ENCODE measurements around the gene DDX19B. TPM values are rescaled to one million over a fixed set of nuclear protein-coding genes. Genes with fewer than 3 reads are reported as not detected.
A peak's percentile ranks its signal among the peaks of the same experiment; 100 is the strongest.
"Not testable (repeated sequence)": the region's sequence is repeated elsewhere in the genome, so short reads cannot be mapped to it uniquely, and the experiment has no call there.

The DDX19B gene
- polyA plus RNA-seq, 2 of the 4 experiments (the other 2 are of a cell fraction), result 26.9 to 50.6 TPM

DNA sequence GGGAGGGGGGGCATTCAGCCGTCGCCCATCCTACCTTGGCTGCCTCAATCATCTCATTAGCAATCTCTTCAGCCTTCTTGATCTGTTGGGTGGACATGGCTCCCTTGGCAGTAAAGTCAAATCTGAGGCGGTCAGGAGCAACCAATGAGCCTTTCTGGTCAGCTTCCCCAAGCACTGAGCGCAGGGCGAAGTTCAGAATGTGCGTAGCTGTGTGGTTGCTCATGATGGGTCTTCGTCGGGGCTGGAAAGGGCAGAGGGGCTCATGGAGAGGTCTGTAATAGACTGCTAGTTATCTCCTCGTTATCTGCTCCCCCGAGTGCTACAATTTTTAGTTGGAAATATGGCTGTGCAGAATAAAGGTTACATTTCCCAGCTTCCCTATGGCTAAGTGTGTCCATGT is 40.0 kb upstream of the DDX19B start:
- TF ChIP-seq RARB (CRISPR knock-in tag; IDR thresholded peaks at IDR 0.05) (no peak), KDM1A (IDR thresholded peaks at IDR 0.05; ENCODE audit: low read depth) (no peak), RNF2 (IDR thresholded peaks at IDR 0.05; ENCODE audit: borderline replicate concordance, low read depth) (no peak), FOSL2 (IDR thresholded peaks at IDR 0.05) (no peak), FOSL2 (CRISPR knock-in tag; IDR thresholded peaks at IDR 0.05) (no peak), MYC (IDR thresholded peaks at IDR 0.05; ENCODE audit: borderline replicate concordance, low read length) (no peak), CBX2 (IDR thresholded peaks at IDR 0.05; ENCODE audit: borderline replicate concordance, low read depth) (no peak), NR3C1 (IDR thresholded peaks at IDR 0.05) (no peak), JUN (IDR thresholded peaks at IDR 0.05) (no peak), MAFK (IDR thresholded peaks at IDR 0.05; ENCODE audit: partially characterized antibody) (no peak), HEYL (CRISPR knock-in tag; IDR thresholded peaks at IDR 0.05) (no peak), HOXA7 (CRISPR knock-in tag; IDR thresholded peaks at IDR 0.05) (no peak), FOSB (CRISPR knock-in tag; IDR thresholded peaks at IDR 0.05) (no peak), POLR2AphosphoS2 (conservative IDR thresholded peaks at IDR 0.05; ENCODE audit: low read length) (no peak), EHMT2 (IDR thresholded peaks at IDR 0.05; ENCODE audit: low read depth) (no peak), FOXS1 (CRISPR knock-in tag; IDR thresholded peaks at IDR 0.05) (no peak), POLR2A (IDR thresholded peaks at IDR 0.05; ENCODE audit: low read length) (no peak)
- TF ChIP-seq, protein P1, sequence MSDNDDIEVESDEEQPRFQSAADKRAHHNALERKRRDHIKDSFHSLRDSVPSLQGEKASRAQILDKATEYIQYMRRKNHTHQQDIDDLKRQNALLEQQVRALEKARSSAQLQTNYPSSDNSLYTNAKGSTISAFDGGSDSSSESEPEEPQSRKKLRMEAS (IDR thresholded peaks at IDR 0.05), result no peak
- TF ChIP-seq, protein P2, sequence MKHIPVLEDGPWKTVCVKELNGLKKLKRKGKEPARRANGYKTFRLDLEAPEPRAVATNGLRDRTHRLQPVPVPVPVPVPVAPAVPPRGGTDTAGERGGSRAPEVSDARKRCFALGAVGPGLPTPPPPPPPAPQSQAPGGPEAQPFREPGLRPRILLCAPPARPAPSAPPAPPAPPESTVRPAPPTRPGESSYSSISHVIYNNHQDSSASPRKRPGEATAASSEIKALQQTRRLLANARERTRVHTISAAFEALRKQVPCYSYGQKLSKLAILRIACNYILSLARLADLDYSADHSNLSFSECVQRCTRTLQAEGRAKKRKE (CRISPR knock-in tag; IDR thresholded peaks at IDR 0.05; ENCODE audit: low read depth), result no peak
- TF ChIP-seq, protein P3, sequence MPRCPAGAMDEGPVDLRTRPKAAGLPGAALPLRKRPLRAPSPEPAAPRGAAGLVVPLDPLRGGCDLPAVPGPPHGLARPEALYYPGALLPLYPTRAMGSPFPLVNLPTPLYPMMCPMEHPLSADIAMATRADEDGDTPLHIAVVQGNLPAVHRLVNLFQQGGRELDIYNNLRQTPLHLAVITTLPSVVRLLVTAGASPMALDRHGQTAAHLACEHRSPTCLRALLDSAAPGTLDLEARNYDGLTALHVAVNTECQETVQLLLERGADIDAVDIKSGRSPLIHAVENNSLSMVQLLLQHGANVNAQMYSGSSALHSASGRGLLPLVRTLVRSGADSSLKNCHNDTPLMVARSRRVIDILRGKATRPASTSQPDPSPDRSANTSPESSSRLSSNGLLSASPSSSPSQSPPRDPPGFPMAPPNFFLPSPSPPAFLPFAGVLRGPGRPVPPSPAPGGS (IDR thresholded peaks at IDR 0.05), result no peak
- TF ChIP-seq, protein P4, sequence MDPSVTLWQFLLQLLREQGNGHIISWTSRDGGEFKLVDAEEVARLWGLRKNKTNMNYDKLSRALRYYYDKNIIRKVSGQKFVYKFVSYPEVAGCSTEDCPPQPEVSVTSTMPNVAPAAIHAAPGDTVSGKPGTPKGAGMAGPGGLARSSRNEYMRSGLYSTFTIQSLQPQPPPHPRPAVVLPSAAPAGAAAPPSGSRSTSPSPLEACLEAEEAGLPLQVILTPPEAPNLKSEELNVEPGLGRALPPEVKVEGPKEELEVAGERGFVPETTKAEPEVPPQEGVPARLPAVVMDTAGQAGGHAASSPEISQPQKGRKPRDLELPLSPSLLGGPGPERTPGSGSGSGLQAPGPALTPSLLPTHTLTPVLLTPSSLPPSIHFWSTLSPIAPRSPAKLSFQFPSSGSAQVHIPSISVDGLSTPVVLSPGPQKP (IDR thresholded peaks at IDR 0.05; ENCODE audit: low read depth, low read length), result no peak
- Histone ChIP-seq H3K4me3 (no peak overlapping the region), H3K9me3 (no peaks in the 10 kb centered on the region), H3K27ac (no peak overlapping the region), H3K4me2 (no peak overlapping the region), H3K4me1 (no peaks in the 10 kb centered on the region)
- ChIA-PET POLR2A (no interaction called here), CTCF (interaction anchor here (1.1 kb wide), 1 partner anchor 9 kb away, joined by 3 read pairs; no protein-coding TSS in a partner anchor)
- DNase-seq (ENCODE audit: low read depth in 1 of 2, low spot score in 1 of 2) (no peak), FAIRE-seq (no peak), ATAC-seq (no peak)
- 96% methylated on average over 8 of the region's 10 CpGs for WGBS (ENCODE audit: missing lambda C conversion rate)

DNA sequence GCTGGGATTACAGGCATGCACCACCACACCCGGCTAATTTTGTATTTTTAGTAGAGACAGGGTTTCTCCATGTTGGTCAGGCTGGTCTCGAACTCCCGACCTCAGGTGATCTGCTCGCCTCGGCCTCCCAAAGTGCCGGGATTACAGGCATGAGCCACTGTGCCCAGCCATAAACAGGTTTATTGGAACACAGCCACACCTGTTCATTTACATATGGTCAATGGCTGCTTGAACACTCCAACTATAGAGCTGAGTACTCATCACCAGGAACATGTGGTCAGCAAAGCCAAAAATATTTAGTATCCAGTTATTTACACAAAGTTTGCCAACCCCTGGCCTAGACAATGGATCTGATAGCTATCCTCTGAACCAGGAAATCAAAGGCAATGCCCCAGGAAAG is 39.1 kb upstream of the DDX19B start:
- WGBS (ENCODE audit: missing lambda C conversion rate), result 92% methylated on average over 6 of the region's 6 CpGs
- CTCF ChIA-PET, result interaction anchor here (0.5 to 1.1 kb wide), 2 partner anchors 8 to 1355 kb away, joined by 3 to 5 read pairs; partner anchors contain the start of gene EXOSC6
- H3K4me3 ChIP-seq; DNase-seq (ENCODE audit: low read depth in 1 of 2, low spot score in 1 of 2); FAIRE-seq; POLR2A ChIA-PET; H3K4me2 ChIP-seq; H3K27ac ChIP-seq; H3K4me1 ChIP-seq; ATAC-seq; H3K9me3 ChIP-seq: not testable (repeated sequence)

DNA sequence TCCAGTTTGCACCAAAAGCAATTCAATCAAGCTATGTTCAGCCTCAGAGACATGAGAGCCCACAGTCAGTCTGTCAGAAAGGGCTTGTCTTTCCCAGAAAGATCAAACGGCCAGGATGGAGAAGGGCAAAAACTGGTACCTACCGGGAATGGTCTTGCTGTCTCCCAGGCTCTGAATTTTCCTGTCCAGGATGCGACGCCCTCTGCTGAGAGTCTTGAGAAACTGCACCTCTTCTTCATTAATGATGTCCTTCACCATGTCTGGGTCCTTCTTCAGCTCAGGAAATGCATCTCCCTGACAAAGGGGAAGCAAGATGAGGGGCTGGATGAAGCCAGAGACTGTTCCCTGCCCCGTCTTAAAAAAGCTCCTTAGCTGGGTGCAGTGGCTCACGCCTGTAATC is 31.5 kb upstream of the DDX19B start:
- no peak overlapping the region for H3K4me3 ChIP-seq
- WGBS (ENCODE audit: missing lambda C conversion rate), result 36% methylated on average over 6 of the region's 6 CpGs
- H3K4me1 ChIP-seq, result no peaks in the 10 kb centered on the region
- H3K27ac ChIP-seq, result no peak overlapping the region
- CTCF ChIA-PET, result interaction anchor here (0.6 to 3.2 kb wide), 12 partner anchors 9 to 144 kb away, joined by 3 to 45 read pairs (median 4); partner anchors contain the start of gene EXOSC6
- no peak overlapping the region for H3K4me2 ChIP-seq
- DNase-seq (ENCODE audit: low read depth in 1 of 2, low spot score in 1 of 2), result peak; percentile 66 to 67
- peak; percentile 85 to 88; a peak in 5 of 6 replicates for ATAC-seq
- no peak for FAIRE-seq
- no peaks in the 10 kb centered on the region for H3K9me3 ChIP-seq
- POLR2A ChIA-PET, result interaction anchor here (1.0 kb wide), 1 partner anchor 14 kb away, joined by 3 read pairs; no protein-coding TSS in a partner anchor
- TF ChIP-seq TP53 (CRISPR knock-in tag; IDR thresholded peaks at IDR 0.05), result no peak
- TF ChIP-seq NFE2L2 (conservative IDR thresholded peaks at IDR 0.05; ENCODE audit: low read length), result no peak
- TF ChIP-seq RAD21 (conservative IDR thresholded peaks at IDR 0.05 in 1 of 2, IDR thresholded peaks at IDR 0.05 in 1 of 2), result peak in 1 of 2 experiments; percentile 37; a peak in 2 of 5 replicates
- TF ChIP-seq POLR2A (IDR thresholded peaks at IDR 0.05; ENCODE audit: low read length), result no peak
- TF ChIP-seq, protein P5, sequence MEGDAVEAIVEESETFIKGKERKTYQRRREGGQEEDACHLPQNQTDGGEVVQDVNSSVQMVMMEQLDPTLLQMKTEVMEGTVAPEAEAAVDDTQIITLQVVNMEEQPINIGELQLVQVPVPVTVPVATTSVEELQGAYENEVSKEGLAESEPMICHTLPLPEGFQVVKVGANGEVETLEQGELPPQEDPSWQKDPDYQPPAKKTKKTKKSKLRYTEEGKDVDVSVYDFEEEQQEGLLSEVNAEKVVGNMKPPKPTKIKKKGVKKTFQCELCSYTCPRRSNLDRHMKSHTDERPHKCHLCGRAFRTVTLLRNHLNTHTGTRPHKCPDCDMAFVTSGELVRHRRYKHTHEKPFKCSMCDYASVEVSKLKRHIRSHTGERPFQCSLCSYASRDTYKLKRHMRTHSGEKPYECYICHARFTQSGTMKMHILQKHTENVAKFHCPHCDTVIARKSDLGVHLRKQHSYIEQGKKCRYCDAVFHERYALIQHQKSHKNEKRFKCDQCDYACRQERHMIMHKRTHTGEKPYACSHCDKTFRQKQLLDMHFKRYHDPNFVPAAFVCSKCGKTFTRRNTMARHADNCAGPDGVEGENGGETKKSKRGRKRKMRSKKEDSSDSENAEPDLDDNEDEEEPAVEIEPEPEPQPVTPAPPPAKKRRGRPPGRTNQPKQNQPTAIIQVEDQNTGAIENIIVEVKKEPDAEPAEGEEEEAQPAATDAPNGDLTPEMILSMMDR (IDR thresholded peaks at IDR 0.05), result peak; percentile 40; the same call in 2 of the 3 replicates

DNA sequence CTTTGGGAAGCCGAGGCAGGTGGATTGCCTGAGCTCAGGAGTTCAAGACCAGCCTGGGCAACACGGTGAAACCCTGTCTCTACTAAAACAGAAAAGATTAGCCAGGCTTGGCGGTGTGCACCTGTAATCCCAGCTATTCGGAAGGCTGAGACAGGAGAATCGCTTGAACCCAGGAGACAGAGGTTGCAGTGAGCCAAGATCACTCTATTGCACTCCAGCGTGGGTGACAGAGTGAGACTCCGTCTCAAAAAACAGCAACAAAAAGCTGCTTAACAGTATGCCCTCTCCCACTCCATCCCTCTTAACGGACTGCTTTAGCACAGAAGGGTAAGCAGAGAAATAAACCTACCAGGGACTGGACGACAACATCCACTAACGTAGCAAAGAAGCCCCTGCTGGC is 31.1 kb upstream of the DDX19B start:
- not testable (repeated sequence) for H3K4me2 ChIP-seq; DNase-seq (ENCODE audit: low read depth in 1 of 2, low spot score in 1 of 2); H3K4me1 ChIP-seq; H3K4me3 ChIP-seq; H3K9me3 ChIP-seq; FAIRE-seq; H3K27ac ChIP-seq
- ATAC-seq, result peak in 1 of 2 experiments; percentile 39; a peak in 3 of 6 replicates
- 93% methylated on average over 10 of the region's 10 CpGs for WGBS (ENCODE audit: missing lambda C conversion rate)
- ChIA-PET CTCF (interaction anchor here (0.6 to 3.2 kb wide), 10 partner anchors 9 to 110 kb away, joined by 3 to 45 read pairs (median 4); partner anchors contain the start of gene EXOSC6), POLR2A (interaction anchor here (1.0 kb wide), 1 partner anchor 14 kb away, joined by 3 read pairs; no protein-coding TSS in a partner anchor)

Data from A549 (cell line).